Activated naive CD4-positive, alpha-beta T cell treated with anti-CD3 and anti-CD28 coated beads, Interleukin-2, amount 50 U/mL, for 24 hours (primary cell): ENCODE results near the gene DNAAF6.

Experiments used
- H3K27ac Mint-ChIP-seq: one replicate; pipeline ENCODE4 v1.8.0; 2021; ENCODE audit warnings: mild to moderate bottlenecking, mixed read lengths
- H3K27me3 Mint-ChIP-seq: one replicate; pipeline ENCODE4 v1.8.0; 2021; ENCODE audit warnings: mixed read lengths
- H3K36me3 Mint-ChIP-seq: one replicate; pipeline ENCODE4 v1.8.0; 2021; ENCODE audit warnings: mixed read lengths
- H3K4me1 Mint-ChIP-seq: one replicate; pipeline ENCODE4 v1.8.0; 2021; ENCODE audit warnings: mixed read lengths
- H3K4me3 Mint-ChIP-seq: one replicate; pipeline ENCODE4 v1.8.0; 2021; ENCODE audit warnings: mild to moderate bottlenecking, mixed read lengths
- H3K9me3 Mint-ChIP-seq: one replicate; pipeline ENCODE4 v1.8.0; 2021; ENCODE audit warnings: mixed read lengths

DNAAF6 gene

DNA sequence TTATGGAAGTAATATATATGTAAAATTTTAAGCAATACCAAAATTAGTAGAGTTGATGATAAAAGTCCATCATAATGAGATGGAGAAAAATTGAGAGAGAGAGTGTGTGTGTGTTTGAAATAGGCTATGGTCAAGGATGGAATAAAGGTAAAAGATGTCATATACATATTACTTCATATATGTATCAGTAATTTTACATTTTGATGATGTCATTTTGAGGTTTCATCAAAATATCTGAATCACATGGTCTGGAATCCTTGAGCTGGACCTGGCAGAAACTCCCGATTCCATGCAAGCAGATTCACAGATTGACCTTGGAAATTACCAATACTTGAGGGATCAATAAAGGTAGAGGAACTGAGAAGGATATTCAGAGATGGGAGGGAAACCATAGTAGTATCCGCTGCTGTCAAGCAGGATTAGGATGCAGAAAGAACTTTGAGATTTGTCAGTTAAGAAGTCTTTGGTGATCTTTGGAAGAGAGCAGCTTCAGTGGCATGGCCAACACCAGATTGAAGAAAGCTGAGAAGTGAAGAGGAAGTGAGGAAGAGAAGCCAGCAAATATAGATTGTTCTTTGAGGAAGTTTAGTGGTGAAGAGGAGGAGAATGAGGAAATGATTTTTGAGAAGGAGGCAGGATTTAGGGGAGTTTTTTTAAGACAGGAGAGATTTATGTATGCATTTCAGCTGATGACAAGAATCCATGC is 21.5 kb downstream of the DNAAF6 start:
- no peak overlapping the region for H3K27ac Mint-ChIP-seq
- H3K36me3 Mint-ChIP-seq = no peaks in the 10 kb centered on the region
- no peaks in the 10 kb centered on the region for H3K9me3 Mint-ChIP-seq
- no peak overlapping the region for H3K4me3 Mint-ChIP-seq
- H3K4me1 Mint-ChIP-seq = no peaks in the 10 kb centered on the region
- peaks cover 3% of the 10 kb centered on the region for H3K27me3 Mint-ChIP-seq

DNA sequence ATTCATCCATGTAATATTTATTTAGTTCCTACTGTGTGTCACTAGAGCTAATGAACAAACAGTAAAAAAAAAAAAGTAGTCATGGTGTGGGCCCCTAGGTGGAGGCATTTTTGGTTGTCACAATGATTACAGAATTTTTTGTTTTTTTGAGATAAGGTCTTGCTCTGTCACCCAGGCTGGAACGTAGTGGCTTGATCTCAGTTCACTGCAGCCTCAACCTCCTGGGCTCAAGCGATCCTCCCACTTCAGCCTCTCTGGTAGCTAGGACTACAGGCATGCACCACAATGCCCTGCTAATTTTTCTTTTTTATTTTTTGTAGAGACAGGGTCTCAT is 22.0 kb downstream of the DNAAF6 start:
- no peaks in the 10 kb centered on the region for H3K9me3 Mint-ChIP-seq
- H3K27me3 Mint-ChIP-seq = peaks cover 3% of the 10 kb centered on the region
- H3K4me1 Mint-ChIP-seq = no peaks in the 10 kb centered on the region
- no peaks in the 10 kb centered on the region for H3K36me3 Mint-ChIP-seq
- H3K4me3 Mint-ChIP-seq = no peak overlapping the region
- H3K27ac Mint-ChIP-seq = no peak overlapping the region

DNA sequence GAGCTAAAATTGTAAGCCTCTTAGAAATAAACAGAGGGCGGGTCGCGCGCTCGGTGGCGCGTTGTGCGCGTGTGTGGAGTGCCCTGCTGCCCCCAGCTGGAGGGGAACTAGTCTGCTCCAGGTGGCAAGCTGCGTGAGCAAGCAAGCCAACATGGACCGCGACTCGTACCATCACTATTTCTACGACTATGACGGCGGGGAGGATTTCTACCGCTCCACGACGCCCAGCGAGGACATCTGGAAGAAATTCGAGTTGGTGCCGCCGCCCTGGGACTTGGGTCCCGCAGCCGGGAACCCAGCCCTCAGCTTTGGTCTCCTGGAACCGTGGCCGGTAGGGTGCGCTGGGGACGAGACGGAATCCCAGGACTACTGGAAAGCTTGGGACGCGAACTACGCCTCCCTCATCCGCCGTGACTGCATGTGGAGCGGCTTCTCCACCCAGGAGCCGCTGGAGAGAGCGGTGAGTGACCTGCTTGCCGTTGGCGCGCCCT is 66.1 kb downstream of the DNAAF6 start:
- Mint-ChIP-seq H3K36me3 (no peaks in the 10 kb centered on the region), H3K9me3 (no peaks in the 10 kb centered on the region), H3K4me3 (peak overlapping the region; percentile 11), H3K27ac (no peak overlapping the region), H3K27me3 (peaks cover 8% of the 10 kb centered on the region), H3K4me1 (peaks cover 7% of the 10 kb centered on the region)

DNA sequence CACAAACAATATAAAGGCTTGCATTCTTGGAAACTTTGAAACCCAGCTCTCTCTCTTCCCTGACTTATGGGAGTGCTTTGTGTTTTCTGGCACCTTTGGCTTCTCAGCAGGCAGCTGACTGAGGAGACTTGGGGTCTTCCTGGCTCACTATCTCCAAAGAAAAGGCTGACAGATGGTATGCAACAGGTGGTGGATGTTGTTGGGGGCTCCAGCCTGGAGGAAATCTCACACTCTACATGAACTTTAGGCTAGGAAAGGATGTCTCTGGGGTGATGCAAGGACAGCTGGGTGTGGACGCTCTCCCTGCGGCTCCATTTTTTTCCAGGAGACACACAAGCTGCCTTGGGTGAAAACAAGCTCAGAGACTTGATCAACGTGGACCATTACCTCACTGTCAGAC is 67.4 kb downstream of the DNAAF6 start:
- Mint-ChIP-seq H3K4me3 (no peak overlapping the region), H3K27ac (no peak overlapping the region), H3K4me1 (peaks cover 7% of the 10 kb centered on the region), H3K36me3 (no peaks in the 10 kb centered on the region), H3K27me3 (peaks cover 8% of the 10 kb centered on the region), H3K9me3 (no peaks in the 10 kb centered on the region)

DNA sequence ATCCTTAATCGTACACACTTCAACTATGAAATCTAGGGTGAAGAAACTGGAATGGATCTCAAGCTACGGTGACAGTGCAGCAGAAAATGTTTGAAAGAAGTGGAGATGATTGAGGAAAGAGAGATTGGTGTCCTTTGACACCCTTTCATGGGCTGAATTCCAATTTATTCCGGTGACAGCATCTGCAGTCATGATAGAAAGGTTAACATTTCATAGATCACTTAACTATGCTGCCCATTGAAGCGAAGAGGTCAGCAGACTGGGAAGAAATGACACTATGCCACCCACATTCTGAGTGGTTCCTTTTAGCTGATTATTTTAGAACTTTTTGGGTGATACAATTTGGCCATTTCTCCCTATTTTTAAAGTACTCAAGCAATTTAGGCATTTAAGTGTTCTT is 82.3 kb downstream of the DNAAF6 start:
- H3K9me3 Mint-ChIP-seq = no peaks in the 10 kb centered on the region
- H3K36me3 Mint-ChIP-seq = no peaks in the 10 kb centered on the region
- no peak overlapping the region for H3K4me3 Mint-ChIP-seq
- H3K27me3 Mint-ChIP-seq = peaks cover 3% of the 10 kb centered on the region
- H3K27ac Mint-ChIP-seq = no peak overlapping the region
- no peaks in the 10 kb centered on the region for H3K4me1 Mint-ChIP-seq

DNA sequence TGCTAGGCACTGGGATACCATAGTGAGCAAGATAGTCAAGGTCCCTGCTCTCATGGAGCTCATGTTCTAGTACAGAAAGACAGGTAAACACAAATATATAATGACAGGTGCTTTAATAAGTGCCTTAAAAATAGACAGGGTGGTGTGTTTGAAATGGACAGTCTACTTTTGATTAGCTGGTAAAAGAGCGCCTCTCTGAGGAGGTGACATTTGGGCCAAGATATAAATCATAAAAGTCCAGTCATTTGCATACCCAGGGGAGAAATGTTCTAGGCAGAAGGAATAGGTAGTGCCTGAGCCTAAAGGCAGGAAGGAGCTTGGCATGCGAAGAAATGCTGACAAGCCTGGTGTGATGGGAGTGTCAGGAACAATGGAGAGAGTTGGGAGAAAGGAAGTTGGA is 83.6 kb downstream of the DNAAF6 start:
- H3K27ac Mint-ChIP-seq = no peak overlapping the region
- no peaks in the 10 kb centered on the region for H3K9me3 Mint-ChIP-seq
- peaks cover 4% of the 10 kb centered on the region for H3K27me3 Mint-ChIP-seq
- H3K36me3 Mint-ChIP-seq = no peaks in the 10 kb centered on the region
- H3K4me3 Mint-ChIP-seq = no peak overlapping the region
- H3K4me1 Mint-ChIP-seq = no peaks in the 10 kb centered on the region

DNA sequence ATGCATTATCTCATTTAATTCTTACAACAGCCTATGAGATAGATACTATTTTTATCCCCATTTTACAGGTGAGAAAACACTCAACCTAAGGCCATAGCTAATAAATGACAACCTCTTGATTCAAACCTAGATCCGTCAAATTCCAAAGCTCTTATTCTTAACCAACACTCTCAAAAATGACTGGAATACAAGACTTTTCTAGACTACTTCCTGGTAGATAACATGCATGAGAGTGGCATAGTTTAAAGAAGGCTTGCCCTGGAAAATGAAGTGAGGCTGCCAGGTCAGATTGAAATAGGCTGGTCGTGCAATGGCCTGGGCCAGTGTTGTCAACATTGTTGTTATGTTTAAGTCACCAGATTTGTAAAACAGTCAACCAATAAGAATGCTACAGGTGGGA is 86.6 kb downstream of the DNAAF6 start:
- H3K4me1 Mint-ChIP-seq = no peaks in the 10 kb centered on the region
- H3K36me3 Mint-ChIP-seq = no peaks in the 10 kb centered on the region
- peaks cover 6% of the 10 kb centered on the region for H3K27me3 Mint-ChIP-seq
- H3K27ac Mint-ChIP-seq = no peak overlapping the region
- H3K4me3 Mint-ChIP-seq = no peak overlapping the region
- no peaks in the 10 kb centered on the region for H3K9me3 Mint-ChIP-seq
